GM18868 (cell line): Measurements from ENCODE around the gene ASTL.
A peak's percentile ranks its signal among the peaks of the same experiment; 100 is the strongest.

Experiments
- ATAC-seq: cut with Tn5 transposase; IDR thresholded peaks from one replicate; pipeline ENCODE4 v1.9.1; 2021; ENCODE audit warnings: mild to moderate bottlenecking, moderate library complexity; ENCODE audit not compliant: unreplicated experiment

The ASTL gene

GRCh38 chr2:96130483-96130882 is 7.8 kb downstream of the ASTL start:
- no peak for ATAC-seq

GRCh38 chr2:96129528-96130120 is 8.7 kb downstream of the ASTL start:
- no peak for ATAC-seq

GRCh38 chr2:96128456-96128855 is 9.8 kb downstream of the ASTL start:
- ATAC-seq, result no peak

- ATAC-seq, result no peak
These were observed 13.7 kb downstream of the ASTL start for GRCh38 chr2:96124406-96125265.

GRCh38 chr2:96123936-96124335 is 14.4 kb downstream of the ASTL start:
- ATAC-seq, result no peak

- ATAC-seq, result no peak
These were observed 15.0 kb downstream of the ASTL start for GRCh38 chr2:96123290-96123689.

- ATAC-seq, result no peak
These were observed 15.9 kb downstream of the ASTL start for GRCh38 chr2:96122391-96122790.

- no peak for ATAC-seq
These were observed 16.9 kb downstream of the ASTL start for GRCh38 chr2:96121414-96121813.

- no peak for ATAC-seq
These were observed 17.3 kb downstream of the ASTL start for GRCh38 chr2:96120991-96121390.

GRCh38 chr2:96120091-96120720 is 18.1 kb downstream of the ASTL start:
- ATAC-seq, result no peak

- no peak for ATAC-seq
These were observed 18.9 kb downstream of the ASTL start for GRCh38 chr2:96119389-96119751.

- ATAC-seq, result no peak
These were observed 19.5 kb downstream of the ASTL start for GRCh38 chr2:96118698-96119388.

- no peak for ATAC-seq
These were observed 20.4 kb downstream of the ASTL start for GRCh38 chr2:96117701-96118588.

- peak; percentile 70 for ATAC-seq
These were observed 21.3 kb downstream of the ASTL start for GRCh38 chr2:96116879-96117533.

- ATAC-seq, result peak; percentile 56
These were observed 21.9 kb downstream of the ASTL start, which contains the start of gene ADRA2B for GRCh38 chr2:96116424-96116878. ADRA2B (minus strand) TSS chr2:96116571; CDS start chr2:96116149, 422 bp downstream.

GRCh38 chr2:96115631-96116423 is 22.5 kb downstream of the ASTL start:
- no peak for ATAC-seq

GRCh38 chr2:96114903-96115581 is 23.3 kb downstream of the ASTL start:
- no peak for ATAC-seq

GRCh38 chr2:96114546-96114902 is 23.8 kb downstream of the ASTL start:
- ATAC-seq, result no peak
